Esophagus muscularis mucosa (tissue), 4 donors: ENCODE results near the gene COL19A1. TPM values are rescaled to one million over a fixed set of nuclear protein-coding genes. Genes with fewer than 3 reads are reported as not detected.

ENCODE experiments used
- DNase-seq: peaks from one replicate; pipeline ENCODE4 v3.0.0-alpha.2; 2017; ENCODE audit errors: extremely low spot score
- H3K27ac ChIP-seq, 4 donors: fragments of 200-600 bp; sonication (generic); replicated peaks in 1 of 4; 1 replicate in 3 of 4; 2 replicates in 1 of 4; pipeline ENCODE4 v1.5.1; 2016 to 2019; ENCODE audit warnings: mild to moderate bottlenecking in 1 of 4
- H3K27me3 ChIP-seq, 4 donors: fragments of 200-600 bp; sonication (generic); one replicate each; pipeline versions ENCODE4 v1.5.1 to v1.6.0; 2016 to 2019
- H3K36me3 ChIP-seq, 4 donors: fragments of 200-600 bp; sonication (generic); one replicate each; pipeline ENCODE4 v1.5.1; 2016 to 2019
- H3K4me1 ChIP-seq, 4 donors: fragments of 200-600 bp; sonication (generic); one replicate each; pipeline ENCODE4 v1.5.1; 2016 to 2019
- H3K4me3 ChIP-seq, 4 donors: fragments of 200-600 bp; sonication (generic); 1 replicate in 2 of 4; 2 replicates in 2 of 4; pipeline ENCODE4 v1.5.1; 2016 to 2019; ENCODE audit warnings: mild to moderate bottlenecking in 4 of 4, moderate library complexity in 1 of 4
- H3K9me3 ChIP-seq, 4 donors: fragments of 200-600 bp; sonication (generic); 1 replicate in 3 of 4; 2 replicates in 1 of 4; pipeline ENCODE4 v1.5.1; 2016 to 2019
- EP300 ChIP-seq: sonication (generic); formaldehyde crosslinking; IDR thresholded peaks from one replicate; pipeline ENCODE4 v1.6.1; 2017; ENCODE audit warnings: antibody characterized with exemption
- POLR2A ChIP-seq: fragments of 450-650 bp; IDR thresholded peaks from one replicate; pipeline ENCODE4 v1.6.1; 2017; ENCODE audit warnings: antibody characterized with exemption, moderate library complexity, mild to moderate bottlenecking, low read depth
- POLR2AphosphoS5 ChIP-seq, 2 donors: sonication (generic); formaldehyde crosslinking; IDR thresholded peaks; one replicate each; pipeline ENCODE4 v1.6.1; 2017; ENCODE audit warnings: antibody characterized with exemption in 2 of 2
- WGBS: methylation state at CpG from one replicate; pipeline ENCODE4 v1.1.5; 2018; 5-methylcytosine and 5-hydroxymethylcytosine counted together
- intact Hi-C: fragments of 100-400 bp; cut with DNase I; formaldehyde crosslinking; loops from one replicate; pipeline ENCODE4 v1.15.1; 2023
- total RNA-seq, 4 donors: library from RNA; depleted of rRNA; stranded (reverse); fragments of >200 nt; gene quantifications; one replicate each; pipeline versions ENCODE4 v1.1.0 to v1.2.1, GENCODE V29; 2016
- TF ChIP-seq, protein P1 (sequence below), 3 experiments: fragments of 200-600 bp in 2 of 3; fragments of 450-650 bp in 1 of 3; sonication (generic) in 2 of 3; IDR thresholded peaks; one replicate each; pipeline ENCODE4 v1.5.1; 2017 to 2019; ENCODE audit warnings: antibody characterized with exemption in 3 of 3, mild to moderate bottlenecking in 2 of 3, moderate library complexity in 1 of 3

COL19A1 gene
- total RNA-seq, 4 donors from 2014 or later, result 1.7 to 4.0 (median 2.4) TPM

DNA sequence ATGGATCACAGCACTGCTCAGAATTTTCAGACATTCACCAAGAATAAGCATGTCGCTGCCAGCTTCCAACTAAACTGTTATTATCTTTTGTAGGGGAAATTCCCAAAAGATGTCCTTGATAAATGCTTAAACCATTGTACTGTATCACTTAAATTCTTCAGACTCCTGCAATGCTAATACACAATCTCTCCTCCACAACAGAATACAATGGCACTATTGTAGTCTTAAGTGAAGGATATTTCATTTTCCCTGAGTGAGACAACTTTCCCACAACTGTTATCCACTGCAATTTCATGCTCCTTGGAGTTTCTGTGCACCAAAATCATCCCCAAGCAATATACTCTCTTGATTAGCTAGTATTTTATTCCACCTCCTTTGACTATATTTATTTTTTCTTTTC, 246.8 kb downstream of the COL19A1 start:
- TF ChIP-seq POLR2AphosphoS5 (IDR thresholded peaks at IDR 0.05) (no peak), POLR2A (no peak), EP300 (no peak)
- TF ChIP-seq, protein P1, sequence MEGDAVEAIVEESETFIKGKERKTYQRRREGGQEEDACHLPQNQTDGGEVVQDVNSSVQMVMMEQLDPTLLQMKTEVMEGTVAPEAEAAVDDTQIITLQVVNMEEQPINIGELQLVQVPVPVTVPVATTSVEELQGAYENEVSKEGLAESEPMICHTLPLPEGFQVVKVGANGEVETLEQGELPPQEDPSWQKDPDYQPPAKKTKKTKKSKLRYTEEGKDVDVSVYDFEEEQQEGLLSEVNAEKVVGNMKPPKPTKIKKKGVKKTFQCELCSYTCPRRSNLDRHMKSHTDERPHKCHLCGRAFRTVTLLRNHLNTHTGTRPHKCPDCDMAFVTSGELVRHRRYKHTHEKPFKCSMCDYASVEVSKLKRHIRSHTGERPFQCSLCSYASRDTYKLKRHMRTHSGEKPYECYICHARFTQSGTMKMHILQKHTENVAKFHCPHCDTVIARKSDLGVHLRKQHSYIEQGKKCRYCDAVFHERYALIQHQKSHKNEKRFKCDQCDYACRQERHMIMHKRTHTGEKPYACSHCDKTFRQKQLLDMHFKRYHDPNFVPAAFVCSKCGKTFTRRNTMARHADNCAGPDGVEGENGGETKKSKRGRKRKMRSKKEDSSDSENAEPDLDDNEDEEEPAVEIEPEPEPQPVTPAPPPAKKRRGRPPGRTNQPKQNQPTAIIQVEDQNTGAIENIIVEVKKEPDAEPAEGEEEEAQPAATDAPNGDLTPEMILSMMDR (IDR thresholded peaks at IDR 0.05), result no peak
- intact Hi-C loops, result no loop called here
- no peak overlapping the region for H3K4me3 ChIP-seq
- H3K27me3 ChIP-seq, result no peaks in the 10 kb centered on the region
- 65% methylated on average over 1 of the region's 1 CpG for WGBS
- H3K9me3 ChIP-seq, result no peaks in the 10 kb centered on the region
- H3K36me3 ChIP-seq, result no peaks in the 10 kb centered on the region
- no peak overlapping the region for H3K27ac ChIP-seq
- no peak for DNase-seq
- peaks cover 0 to 1% (median under 1%) of the 10 kb centered on the region in 4 donors for H3K4me1 ChIP-seq

DNA sequence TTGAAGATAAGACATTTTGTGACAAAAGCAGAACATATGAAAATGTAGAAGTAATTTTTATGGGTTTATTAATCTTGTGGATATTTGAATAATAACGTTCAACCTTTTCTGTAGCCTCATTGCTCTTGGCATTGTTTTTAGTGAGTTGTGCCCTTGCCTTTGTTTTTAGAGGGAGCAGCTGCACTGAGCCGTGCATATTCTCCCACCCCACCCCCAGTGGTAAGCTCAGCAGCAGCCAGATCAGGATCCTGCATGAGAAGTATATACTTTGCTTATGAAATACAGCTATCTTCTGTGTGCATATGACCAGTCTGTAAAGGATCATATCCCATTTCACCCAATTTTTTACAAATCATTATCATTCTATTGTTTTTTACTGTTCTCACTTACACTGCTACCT, 252.3 kb downstream of the COL19A1 start:
- intact Hi-C loops, result no loop called here
- DNase-seq, result no peak
- Histone ChIP-seq H3K36me3 (no peaks in the 10 kb centered on the region), H3K9me3 (no peaks in the 10 kb centered on the region), H3K4me1 (no peaks in the 10 kb centered on the region), H3K27ac (no peak overlapping the region), H3K27me3 (no peaks in the 10 kb centered on the region), H3K4me3 (no peak overlapping the region)
- WGBS, result 68% methylated on average over 2 of the region's 2 CpGs
- TF ChIP-seq, protein P1 (IDR thresholded peaks at IDR 0.05), result no peak
- TF ChIP-seq POLR2AphosphoS5 (IDR thresholded peaks at IDR 0.05), result no peak
- TF ChIP-seq EP300, result no peak
- no peak for TF ChIP-seq POLR2A

DNA sequence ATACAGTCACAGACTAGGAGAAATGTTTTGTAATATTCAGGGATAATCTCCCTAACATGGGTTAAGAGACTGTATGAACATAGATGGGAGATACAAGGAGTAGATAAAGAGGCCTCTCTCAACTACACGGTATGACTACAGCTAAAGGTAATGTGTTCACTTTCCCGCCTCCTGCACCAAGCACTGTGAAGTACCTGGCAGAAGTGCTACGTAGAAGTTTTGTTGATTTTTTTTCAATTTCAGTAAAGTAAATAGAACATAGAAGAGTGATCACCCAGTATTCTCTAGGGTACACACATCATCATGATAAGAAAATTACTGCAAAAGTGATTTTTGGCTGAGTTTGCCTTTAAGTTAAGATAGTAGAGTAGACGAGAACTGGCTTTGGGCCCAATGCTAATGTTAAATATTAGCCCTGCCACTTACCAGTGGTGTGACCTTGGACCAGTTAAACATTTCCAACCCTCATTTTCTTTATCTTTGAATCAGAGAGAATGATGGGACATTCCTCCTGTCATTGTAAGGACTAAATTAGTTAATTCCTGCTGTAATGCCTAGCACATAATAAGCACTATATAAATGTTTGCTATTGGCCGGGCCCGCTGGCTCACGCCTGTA, 253.0 kb downstream of the COL19A1 start:
- WGBS, result 90% methylated on average over 7 of the region's 7 CpGs
- Histone ChIP-seq H3K9me3 (no peaks in the 10 kb centered on the region), H3K4me3 (no peak overlapping the region), H3K27me3 (no peaks in the 10 kb centered on the region), H3K4me1 (no peaks in the 10 kb centered on the region), H3K27ac (no peak overlapping the region), H3K36me3 (no peaks in the 10 kb centered on the region)
- intact Hi-C loops, result no loop called here
- TF ChIP-seq, protein P1 (IDR thresholded peaks at IDR 0.05), result no peak
- no peak for TF ChIP-seq EP300
- no peak for TF ChIP-seq POLR2AphosphoS5 (IDR thresholded peaks at IDR 0.05)
- TF ChIP-seq POLR2A, result no peak
- DNase-seq, result no peak

DNA sequence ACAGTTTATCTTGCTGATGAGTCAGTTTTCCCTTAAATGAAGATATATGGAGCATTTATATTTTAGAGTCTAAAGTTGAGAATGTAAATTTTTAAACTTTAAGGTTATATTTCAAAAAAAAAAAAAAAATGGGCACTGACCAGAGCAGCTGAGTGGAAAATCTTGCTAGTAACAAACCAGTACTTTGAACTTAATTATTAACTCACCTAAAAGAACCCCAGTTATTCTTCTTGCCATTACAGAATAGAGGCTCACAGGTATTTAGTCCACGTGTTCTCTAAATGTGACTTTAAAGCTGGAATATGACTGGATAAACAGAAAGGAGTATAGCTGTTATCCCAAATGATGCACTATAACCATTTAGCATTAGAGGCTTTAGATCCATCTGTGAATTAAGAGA, 258.1 kb downstream of the COL19A1 start:
- no peak for DNase-seq
- no peaks in the 10 kb centered on the region for H3K36me3 ChIP-seq
- H3K4me1 ChIP-seq, result no peaks in the 10 kb centered on the region
- H3K9me3 ChIP-seq, result no peaks in the 10 kb centered on the region
- intact Hi-C loops, result no loop called here
- no peak for TF ChIP-seq POLR2A
- TF ChIP-seq POLR2AphosphoS5 (IDR thresholded peaks at IDR 0.05), result no peak
- no peak for TF ChIP-seq EP300
- TF ChIP-seq, protein P1 (IDR thresholded peaks at IDR 0.05), result no peak
- H3K4me3 ChIP-seq, result no peak overlapping the region
- no peak overlapping the region for H3K27ac ChIP-seq
- WGBS, result 88% methylated on average over 1 of the region's 1 CpG
- H3K27me3 ChIP-seq, result no peaks in the 10 kb centered on the region
